Fibroblast of skin of back (primary cell): ENCODE results near the gene NRP2. TPM values are rescaled to one million over a fixed set of nuclear protein-coding genes. Genes with fewer than 3 reads are reported as not detected.
A peak's percentile ranks its signal among the peaks of the same experiment; 100 is the strongest.

Experiments
- DNase-seq: peaks from one replicate; pipeline ENCODE4 v3.0.0-alpha.2; 2013
- polyA plus RNA-seq, 2 experiments: library from polyadenylated mRNA; unstranded; fragments of 120-200 nt; gene quantifications; one replicate each; pipeline ENCODE4 v1.2.1, GENCODE V29; 2013; ENCODE audit not compliant: insufficient read length in 2 of 2

The NRP2 gene, protein sequence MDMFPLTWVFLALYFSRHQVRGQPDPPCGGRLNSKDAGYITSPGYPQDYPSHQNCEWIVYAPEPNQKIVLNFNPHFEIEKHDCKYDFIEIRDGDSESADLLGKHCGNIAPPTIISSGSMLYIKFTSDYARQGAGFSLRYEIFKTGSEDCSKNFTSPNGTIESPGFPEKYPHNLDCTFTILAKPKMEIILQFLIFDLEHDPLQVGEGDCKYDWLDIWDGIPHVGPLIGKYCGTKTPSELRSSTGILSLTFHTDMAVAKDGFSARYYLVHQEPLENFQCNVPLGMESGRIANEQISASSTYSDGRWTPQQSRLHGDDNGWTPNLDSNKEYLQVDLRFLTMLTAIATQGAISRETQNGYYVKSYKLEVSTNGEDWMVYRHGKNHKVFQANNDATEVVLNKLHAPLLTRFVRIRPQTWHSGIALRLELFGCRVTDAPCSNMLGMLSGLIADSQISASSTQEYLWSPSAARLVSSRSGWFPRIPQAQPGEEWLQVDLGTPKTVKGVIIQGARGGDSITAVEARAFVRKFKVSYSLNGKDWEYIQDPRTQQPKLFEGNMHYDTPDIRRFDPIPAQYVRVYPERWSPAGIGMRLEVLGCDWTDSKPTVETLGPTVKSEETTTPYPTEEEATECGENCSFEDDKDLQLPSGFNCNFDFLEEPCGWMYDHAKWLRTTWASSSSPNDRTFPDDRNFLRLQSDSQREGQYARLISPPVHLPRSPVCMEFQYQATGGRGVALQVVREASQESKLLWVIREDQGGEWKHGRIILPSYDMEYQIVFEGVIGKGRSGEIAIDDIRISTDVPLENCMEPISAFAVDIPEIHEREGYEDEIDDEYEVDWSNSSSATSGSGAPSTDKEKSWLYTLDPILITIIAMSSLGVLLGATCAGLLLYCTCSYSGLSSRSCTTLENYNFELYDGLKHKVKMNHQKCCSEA
- polyA plus RNA-seq (2013, experiment 1 of 2; ENCODE audit: insufficient read length): 52.0 TPM
- polyA plus RNA-seq (2013, experiment 2 of 2; ENCODE audit: insufficient read length): 95.1 TPM

- DNase-seq: peak; percentile 88
Measured at GRCh38 chr2:205682239-205682970, at the start of gene NRP2. Gene NRP2 (plus strand): TSS chr2:205682501. CDS start chr2:205683291, 790 bp downstream.

DNA sequence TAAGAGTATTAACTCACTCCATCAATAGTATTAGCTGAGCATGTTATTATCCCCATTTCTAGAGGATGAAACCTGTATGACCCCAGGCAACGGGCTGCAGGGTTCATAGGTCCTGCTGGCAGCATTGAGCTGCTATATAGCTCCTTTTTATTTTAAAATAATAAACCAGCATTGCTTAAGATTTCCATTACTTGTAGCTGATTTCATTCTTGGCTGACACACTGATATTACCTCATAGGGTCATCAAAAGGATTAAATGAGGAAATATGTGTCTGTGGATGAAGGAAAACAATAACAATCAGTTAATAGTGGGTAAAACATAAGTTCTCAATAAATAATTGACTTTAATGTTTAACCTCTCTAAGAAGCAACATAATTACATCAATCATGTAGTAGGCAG lies 48.3 kb upstream of the NRP2 start:
- DNase-seq: no peak

- DNase-seq: peak; percentile 42
Measured at GRCh38 chr2:205636549-205637319, 45.6 kb upstream of the NRP2 start.

- DNase-seq: no peak
Measured at GRCh38 chr2:205637320-205637602, 45.0 kb upstream of the NRP2 start.

GRCh38 chr2:205637779-205638503 lies 44.4 kb upstream of the NRP2 start:
- no peak for DNase-seq

GRCh38 chr2:205640716-205641115 lies 41.6 kb upstream of the NRP2 start:
- DNase-seq: no peak

DNA sequence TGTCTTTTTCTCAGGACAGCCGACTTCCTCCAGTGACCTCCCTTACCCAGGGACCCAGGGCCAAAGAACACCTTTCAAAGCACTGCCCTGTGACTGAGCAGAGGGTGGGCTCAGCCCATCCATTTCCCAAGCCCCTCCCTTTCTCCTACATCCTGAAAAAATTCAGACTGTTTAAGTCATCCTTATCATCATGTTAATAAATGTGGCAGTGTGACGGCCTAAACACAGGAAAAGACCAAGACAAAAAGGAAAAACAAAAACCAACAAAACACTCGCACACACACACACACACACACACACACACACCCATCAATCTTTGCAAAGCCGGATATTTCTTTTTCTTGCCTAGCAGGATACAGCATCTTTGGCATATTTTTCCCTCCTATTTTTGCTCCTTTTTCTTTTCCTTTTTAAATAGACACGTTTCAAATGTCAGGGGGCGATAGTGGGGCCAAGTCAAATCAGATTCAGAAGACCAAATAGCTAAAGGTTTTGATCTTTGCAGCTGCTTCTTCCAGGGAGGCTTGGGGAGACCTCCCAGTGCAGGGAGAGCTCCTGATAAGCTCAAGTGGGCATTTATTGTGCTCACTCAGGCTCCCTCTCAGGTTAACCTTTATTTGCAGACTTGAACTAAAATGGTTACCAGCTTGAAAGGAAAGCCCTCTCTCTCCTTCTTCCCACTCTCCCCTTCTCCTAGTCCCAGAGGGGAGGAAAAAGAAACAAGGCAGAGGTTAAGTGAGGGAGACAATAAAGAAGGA lies 39.5 kb upstream of the NRP2 start:
- DNase-seq: no peak

DNA sequence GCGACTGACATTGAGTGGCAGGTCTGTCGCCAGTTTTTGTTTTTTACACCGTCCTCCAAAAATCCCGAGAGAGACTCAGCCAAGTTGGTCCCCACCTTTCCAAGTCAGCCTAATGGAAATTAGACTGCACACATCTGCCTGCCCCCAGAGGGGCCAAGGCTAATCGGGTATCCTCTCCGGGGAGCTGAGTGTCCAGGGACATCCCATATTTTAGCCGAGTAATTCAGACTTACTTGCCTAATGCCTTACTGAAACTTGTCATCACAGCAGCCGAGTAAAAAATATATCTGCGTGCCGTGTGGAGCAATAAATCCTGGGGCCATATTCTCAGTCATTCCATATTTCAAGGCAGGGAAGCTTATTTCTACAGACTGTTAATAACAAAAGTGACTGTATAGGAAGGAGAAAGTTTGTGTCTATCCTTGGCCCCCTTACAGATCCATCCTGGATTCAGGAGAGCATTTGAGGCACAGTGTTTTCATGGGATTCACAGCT lies 38.9 kb upstream of the NRP2 start:
- no peak for DNase-seq

DNA sequence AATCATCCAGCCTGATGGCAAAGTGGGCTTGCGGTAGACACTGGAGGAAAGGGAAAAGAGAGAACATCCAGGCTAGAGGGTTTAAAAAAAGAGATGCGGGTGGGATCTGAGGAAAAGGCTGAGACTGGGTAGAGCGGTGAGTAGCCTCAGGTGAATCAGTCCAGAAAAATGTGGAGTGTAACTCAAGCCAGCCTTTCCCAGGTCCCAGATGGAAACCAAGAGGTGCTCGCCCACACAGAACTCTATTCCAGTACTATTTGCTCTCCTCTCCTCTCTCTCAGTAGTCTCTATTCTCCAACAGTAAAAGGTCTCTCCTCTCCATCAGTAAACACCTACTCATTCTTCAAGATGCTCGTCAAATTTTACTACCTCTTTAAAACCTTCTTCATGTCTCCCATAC lies 38.3 kb upstream of the NRP2 start:
- DNase-seq: no peak

DNA sequence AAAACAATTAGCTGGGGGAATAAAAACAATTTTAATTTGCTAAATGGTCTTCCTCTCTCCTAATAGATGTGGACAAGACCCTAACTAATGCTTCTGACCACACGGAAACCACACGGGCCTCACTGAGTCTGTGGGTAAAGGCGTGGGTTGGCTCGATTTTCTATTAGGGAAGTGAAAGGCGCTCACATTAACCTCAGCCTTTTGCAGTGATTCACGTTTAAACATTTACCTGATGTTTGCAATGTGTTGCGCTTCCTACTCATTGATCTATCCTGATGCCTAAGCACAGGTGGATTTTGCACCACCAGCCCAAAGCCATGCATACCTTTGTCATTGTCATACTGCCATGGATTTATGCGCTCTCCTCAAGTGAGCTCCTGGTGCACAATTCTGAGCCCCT lies 35.6 kb upstream of the NRP2 start:
- no peak for DNase-seq

DNA sequence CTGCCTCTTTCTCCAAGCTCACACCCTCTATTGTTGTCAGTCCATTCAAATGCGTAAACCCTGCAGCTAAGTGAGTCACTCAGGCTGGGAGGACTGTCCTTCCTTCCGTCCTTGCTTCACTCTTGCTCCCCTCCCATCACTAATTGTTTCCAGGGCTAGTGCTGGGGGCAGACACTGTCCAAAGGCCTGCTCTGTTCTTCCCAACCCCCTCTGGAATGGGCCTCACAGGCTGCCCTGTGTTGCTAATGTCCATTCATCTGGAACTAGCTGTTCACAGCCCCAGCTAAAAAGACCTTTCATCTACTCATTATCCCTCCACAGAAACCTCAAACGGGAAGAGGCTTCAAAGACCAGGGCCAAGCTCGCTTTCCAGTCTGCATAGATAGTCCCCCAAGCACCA lies 31.9 kb upstream of the NRP2 start:
- peak; percentile 84 for DNase-seq

DNA sequence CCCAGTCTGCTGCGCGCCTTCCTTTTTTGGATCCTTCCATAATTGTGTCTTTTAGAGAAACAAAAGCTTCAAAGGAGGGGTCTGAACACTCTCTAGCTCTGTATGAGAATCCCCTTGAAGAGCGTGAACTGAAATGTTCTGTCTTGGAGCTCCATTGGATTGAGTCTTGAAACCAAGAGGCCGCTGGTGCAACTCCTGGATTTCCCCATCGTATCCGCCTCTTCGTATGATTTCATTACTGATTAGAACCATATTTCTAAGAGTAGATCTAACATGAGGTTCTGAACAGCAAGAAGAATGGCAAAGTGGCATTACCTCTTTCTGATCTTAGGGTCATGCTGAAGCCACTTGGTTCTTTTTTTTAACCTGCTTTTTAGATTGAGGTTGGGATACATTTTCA lies 31.4 kb upstream of the NRP2 start:
- DNase-seq: no peak

GRCh38 chr2:205651719-205652118 lies 30.6 kb upstream of the NRP2 start:
- no peak for DNase-seq

DNA sequence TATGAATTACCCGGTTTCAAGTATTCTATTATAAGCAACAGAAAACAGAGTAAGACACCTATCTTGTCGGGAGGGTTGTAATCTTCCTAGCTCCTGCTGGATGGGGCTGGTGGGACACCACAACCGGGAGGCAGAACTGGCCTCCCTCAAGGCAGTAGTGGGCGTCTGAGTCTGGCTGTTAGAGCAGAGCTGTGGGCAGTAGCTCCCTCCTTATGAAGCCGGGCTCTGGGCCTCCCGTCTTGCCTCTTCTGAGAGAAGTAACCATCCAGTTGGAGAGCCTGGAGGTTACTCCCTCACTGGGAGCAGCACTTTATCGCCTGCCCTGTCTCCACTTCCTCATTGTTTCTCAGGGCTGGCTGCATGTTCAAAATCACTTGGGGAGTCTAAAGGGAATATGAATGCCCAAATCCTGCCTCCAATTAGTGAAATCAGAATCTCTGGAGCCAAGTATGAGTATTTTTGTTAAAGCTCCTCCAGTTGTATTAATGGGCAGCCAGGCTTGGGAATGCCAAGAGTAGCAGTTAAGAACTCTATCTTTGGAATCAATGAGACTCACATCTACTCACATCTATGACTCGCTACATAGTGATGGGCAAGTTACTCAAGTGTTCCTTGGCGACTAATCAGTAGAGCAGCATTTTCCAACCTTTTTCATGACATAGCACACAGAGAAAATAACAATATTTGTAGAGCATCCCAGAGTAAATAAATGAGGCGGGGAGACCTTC lies 27.3 kb upstream of the NRP2 start:
- DNase-seq: peak; percentile 90

DNA sequence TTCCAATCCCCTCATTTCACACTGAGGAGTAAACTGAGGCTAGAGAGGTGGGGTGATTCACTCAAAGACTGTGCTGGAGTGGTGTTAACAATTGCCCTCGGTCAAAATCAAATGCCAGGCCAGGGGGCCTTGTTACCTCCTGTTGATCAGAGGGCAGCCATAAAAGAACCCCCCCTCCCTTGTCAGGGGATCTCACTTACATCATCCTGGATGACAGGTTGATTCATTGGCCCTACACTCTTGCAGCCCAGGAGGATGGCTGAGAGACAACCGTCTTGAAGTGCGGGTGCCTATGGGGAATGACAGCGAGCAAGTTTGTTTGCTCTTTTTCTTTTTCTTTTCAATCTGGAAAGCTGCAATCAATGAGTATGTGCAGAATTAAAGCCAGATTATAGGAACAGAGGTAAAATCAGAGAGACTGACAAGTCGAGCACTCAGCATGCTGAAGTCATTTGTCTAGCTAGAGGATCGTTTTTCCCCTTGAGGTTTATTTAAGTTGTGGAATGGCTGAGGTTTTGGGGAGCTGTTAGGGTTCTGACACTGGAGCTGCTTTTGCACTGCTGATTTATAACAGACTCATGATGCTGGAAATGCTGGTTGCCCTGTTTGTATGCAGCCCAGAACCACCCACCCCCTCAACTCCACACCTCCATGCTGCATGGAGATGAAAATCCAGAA lies 26.4 kb upstream of the NRP2 start:
- no peak for DNase-seq

DNA sequence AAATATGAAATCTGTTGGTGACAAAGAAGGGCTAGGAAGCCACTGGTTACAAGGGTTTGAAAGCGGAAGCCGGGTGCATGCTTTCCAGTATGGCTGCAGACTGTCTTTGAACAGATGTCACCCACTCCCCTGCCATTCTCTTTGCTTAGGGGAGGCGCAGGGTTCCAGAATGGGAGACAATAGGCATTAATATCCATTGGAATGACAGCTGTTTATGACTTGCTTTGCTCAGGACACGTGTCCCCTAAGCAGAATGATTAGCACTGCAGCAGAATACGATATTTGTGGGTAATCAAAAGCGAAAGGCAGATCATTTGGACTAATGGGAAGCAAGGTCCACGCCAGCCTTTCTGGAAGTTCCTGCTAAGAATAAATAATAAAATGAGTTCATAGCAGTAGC lies 25.8 kb upstream of the NRP2 start:
- no peak for DNase-seq

- no peak for DNase-seq
Measured at GRCh38 chr2:205656941-205657340, 25.4 kb upstream of the NRP2 start.

DNA sequence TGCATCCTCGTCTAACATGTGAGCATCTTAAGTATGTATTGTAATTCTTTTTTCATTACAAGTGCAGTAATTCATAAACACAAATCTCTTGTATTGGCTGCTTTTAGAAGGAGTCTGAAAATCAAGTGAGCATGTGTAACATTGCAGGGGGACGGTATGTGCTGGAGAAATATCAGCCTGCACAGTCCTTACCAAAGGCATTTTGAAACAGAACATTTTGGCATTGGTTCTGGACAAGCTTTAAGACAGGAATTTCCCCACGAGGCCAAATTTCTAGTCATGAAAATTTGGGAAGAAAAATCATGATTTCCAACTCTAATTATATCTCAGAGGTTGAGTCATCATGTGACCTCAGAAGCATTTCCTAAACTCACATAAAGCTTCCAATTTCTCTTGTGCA lies 24.7 kb upstream of the NRP2 start:
- peak; percentile 70 for DNase-seq

- no peak for DNase-seq
Measured at GRCh38 chr2:205658068-205658467, 24.2 kb upstream of the NRP2 start.
